ENCODE measurements around the gene DGCR6L. TPM values are rescaled to one million over a fixed set of nuclear protein-coding genes. Genes with fewer than 3 reads are reported as not detected.
"Not testable (repeated sequence)": the region's sequence is repeated elsewhere in the genome, so short reads cannot be mapped to it uniquely, and the experiment has no call there.

Gene DGCR6L
- total and polyA plus RNA-seq, 3 experiments from 2014 or later: 46.8 to 150 (median 48.4) TPM

DNA sequence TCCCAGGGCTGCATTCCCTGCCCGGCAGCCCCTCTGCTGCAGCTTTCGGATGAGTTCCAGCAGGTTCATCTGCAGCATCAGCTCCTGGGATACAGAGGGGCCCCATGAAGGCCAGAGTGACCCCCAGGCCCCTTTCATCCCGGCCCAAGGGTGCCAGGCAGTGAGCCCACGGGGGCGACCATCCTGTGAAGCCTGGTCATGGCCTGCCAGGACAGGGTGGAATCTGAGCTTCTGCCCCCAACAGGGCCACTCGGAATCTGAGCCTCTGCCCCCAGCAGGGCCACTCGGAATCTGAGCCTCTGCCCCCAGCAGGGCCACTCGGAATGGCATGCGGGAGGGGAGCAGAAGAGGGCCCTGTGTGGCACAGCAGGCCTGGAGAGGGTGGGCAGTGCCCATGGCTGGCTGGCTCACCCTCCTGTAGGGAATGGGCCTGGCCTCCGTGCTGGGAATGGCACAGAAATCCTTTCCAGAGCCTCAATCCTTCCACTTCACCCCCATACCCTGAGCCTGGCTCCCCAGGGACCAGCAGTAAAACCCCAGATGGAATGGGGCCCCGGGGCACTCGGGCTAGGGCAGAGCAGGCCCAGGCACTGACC, 5.0 kb downstream of the DGCR6L start:
- CTCF ChIA-PET; H3K27ac Mint-ChIP-seq; H3K27ac ChIP-seq (ENCODE audit: low read depth, low read length); POLR2A ChIA-PET; H3K9me3 ChIP-seq (ENCODE audit: low read length); H3K27me3 ChIP-seq (ENCODE audit: insufficient read depth, low read length, poor library complexity, severe bottlenecking); H3K4me3 ChIP-seq (ENCODE audit: low read length); H3K36me3 ChIP-seq (ENCODE audit: insufficient read depth, low read length); H3K4me3 Mint-ChIP-seq; H3K9me3 Mint-ChIP-seq; H3K27me3 Mint-ChIP-seq: not testable (repeated sequence)
- peak in 1 of 5 donors; percentile 41 for DNase-seq
- Mint-ChIP-seq H3K36me3 (peaks cover 0 to 13% (median 0%) of the 10 kb centered on the region in 3 donors), H3K4me1 (peaks cover 21 to 34% (median 25%) of the 10 kb centered on the region in 3 donors)
- peaks cover 24% of the 10 kb centered on the region for H3K4me1 ChIP-seq (ENCODE audit: insufficient read depth, low read length)

DNA sequence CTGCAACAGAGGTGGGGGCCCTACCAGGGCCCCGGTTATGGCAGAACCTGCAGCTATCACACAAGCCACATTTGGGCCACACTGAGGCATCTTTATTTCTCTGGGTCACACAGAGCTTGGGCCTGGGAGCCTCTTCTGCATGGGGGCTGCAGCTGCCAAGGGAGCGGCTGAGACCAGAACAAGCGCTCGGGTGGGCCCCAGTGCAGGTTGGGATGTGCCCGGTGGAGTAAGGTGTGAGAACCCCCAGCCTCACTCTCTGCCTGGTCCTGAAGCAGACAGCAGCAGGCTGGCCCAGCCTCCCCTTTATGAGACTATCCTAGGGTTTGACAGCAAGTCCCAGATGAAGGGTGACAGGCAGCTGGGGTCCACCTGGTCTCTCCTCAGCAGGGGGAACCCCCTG, 5.7 kb downstream of the DGCR6L start:
- H3K9me3 Mint-ChIP-seq; H3K27me3 ChIP-seq (ENCODE audit: insufficient read depth, low read length, poor library complexity, severe bottlenecking); H3K27ac Mint-ChIP-seq; DNase-seq; H3K9me3 ChIP-seq (ENCODE audit: low read length); H3K36me3 ChIP-seq (ENCODE audit: insufficient read depth, low read length); H3K36me3 Mint-ChIP-seq; POLR2A ChIA-PET; H3K4me3 ChIP-seq (ENCODE audit: low read length); CTCF ChIA-PET; H3K27me3 Mint-ChIP-seq; H3K27ac ChIP-seq (ENCODE audit: low read depth, low read length); H3K4me3 Mint-ChIP-seq: not testable (repeated sequence)
- peaks cover 18 to 30% (median 21%) of the 10 kb centered on the region in 3 donors for H3K4me1 Mint-ChIP-seq
- peaks cover 22% of the 10 kb centered on the region for H3K4me1 ChIP-seq (ENCODE audit: insufficient read depth, low read length)

DNA sequence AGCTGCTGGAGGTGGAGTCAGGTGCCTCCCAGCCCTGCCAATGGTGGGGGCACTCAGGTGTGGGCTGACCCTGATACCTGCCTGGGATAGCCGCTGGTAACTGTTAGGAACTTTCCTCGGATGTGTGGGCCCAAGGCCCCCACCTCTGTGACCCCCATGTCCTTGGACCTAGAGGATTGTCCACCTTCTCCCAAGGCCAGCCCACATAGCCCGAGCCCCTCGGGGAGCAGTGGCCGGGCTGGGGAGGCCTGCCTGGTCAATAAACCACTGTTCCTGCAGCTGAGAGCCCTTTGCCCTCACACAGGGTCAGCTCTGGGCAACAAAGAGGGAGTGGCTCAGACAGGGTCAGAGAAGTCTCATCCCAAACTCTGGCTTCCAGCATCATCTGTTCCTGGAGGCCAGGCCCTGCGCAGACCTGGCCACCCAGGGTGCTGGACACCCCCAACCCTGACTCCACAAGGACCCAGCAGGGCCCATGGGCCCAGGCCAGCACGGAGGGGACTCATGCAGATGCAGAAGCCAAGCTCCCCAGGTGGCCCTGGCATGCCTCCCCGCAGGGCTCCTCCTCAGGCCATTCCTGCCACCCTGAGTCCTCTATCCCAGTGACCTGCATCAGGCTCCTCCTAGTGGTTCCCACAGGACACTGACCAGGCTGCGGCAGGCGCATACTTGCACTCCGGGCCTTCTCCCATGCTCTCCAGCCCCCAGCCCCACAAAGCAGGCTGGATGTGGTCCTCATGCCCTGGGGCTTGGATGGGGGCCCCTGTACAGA, 6.4 kb downstream of the DGCR6L start:
- H3K27me3 Mint-ChIP-seq; H3K4me3 ChIP-seq (ENCODE audit: low read length); H3K27ac Mint-ChIP-seq; CTCF ChIA-PET; H3K9me3 ChIP-seq (ENCODE audit: low read length); POLR2A ChIA-PET; H3K4me3 Mint-ChIP-seq; H3K36me3 Mint-ChIP-seq; H3K27ac ChIP-seq (ENCODE audit: low read depth, low read length); H3K36me3 ChIP-seq (ENCODE audit: insufficient read depth, low read length); H3K9me3 Mint-ChIP-seq; H3K27me3 ChIP-seq (ENCODE audit: insufficient read depth, low read length, poor library complexity, severe bottlenecking): not testable (repeated sequence)
- H3K4me1 Mint-ChIP-seq: peaks cover 15 to 24% (median 16%) of the 10 kb centered on the region in 3 donors
- peak in 1 of 5 donors; percentile 15 for DNase-seq
- H3K4me1 ChIP-seq (ENCODE audit: insufficient read depth, low read length): peaks cover 15% of the 10 kb centered on the region

DNA sequence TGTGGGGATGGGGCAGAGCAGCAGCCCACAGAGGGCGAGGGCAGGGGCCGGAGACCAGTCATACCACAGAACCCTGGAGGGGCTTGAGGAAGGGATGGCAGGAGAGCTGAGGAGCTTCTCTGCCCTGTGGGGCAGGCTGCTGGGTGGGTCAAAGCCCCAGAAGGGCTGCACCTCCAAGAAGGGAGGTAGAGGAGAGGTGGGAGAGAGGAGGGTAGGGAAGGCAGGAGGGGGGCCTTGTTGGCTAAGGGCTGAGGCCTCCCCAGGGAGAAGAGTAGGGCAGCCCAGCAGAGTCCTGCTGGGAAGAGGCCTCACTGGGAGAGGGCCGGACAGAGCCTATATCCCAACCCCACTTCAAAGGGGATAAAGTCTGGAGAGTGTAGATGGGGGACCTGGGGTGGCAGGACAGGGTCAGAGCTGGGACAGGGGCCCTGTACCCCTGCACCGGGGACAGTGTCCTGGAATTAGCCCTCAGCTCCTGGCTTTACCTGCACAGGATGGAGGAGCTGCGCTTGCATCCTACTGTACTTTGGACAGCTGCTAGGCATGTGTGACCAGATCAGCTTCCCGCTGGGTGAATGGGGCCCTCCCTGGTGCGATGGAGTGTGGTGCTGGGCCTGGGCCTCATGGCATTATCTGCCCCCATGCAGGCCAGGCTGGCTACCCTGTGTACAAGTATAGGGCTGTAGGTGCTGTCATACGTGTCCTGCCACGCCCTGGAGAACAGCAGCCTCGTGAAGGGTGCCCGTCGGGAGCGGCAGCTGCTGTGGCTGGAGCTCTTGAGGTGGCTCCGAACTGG, 7.3 kb downstream of the DGCR6L start:
- Mint-ChIP-seq H3K27ac (peak overlapping the region in 1 of 8 donors; percentile 64), H3K4me1 (peaks cover 6 to 17% (median 7%) of the 10 kb centered on the region in 3 donors)
- DNase-seq: peak in 1 of 5 donors; percentile 29

DNA sequence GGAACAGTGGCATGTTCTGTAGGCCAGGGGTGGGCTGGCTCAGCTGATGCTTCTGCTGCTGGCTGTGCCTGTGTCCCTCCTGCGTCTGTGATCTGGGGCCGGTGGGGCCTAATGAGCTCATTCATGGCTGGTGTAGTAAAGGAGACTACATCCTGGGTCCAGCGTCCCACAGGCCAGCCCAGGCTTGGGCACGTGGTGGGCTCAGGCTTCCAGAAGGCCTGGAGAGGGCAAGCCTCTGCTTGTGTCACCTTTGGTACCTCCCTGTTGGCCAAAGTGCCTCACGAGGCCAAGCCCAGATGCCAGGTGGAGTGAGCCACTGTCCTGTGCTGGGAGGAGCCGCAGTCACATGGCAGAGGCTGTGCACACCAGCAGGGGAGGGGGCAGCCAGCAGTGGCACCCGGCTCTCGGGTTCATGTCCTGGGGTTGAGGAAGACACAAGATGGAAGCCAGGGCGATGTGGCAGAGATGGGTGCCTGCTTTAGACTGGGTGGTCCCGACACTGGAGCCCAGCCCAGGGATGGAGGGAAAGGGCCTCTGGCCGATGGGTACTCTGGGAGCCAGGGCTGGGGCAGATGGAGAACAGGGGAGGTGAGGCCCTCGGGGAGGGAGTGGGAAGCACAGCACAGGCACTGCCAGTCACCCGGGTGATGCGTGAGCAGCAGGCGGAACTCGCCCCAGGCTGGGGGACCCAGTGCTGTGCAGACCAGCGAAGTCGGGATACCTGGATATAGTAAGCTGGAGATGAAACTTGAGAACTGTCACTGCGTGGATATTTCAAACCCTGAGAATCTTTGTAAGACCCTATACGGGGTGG, 8.4 kb downstream of the DGCR6L start:
- H3K27ac ChIP-seq (ENCODE audit: low read depth, low read length); H3K36me3 Mint-ChIP-seq; H3K9me3 Mint-ChIP-seq; H3K4me3 Mint-ChIP-seq; H3K27ac Mint-ChIP-seq; H3K27me3 ChIP-seq (ENCODE audit: insufficient read depth, low read length, poor library complexity, severe bottlenecking); H3K27me3 Mint-ChIP-seq; H3K4me1 ChIP-seq (ENCODE audit: insufficient read depth, low read length); CTCF ChIA-PET; POLR2A ChIA-PET; H3K4me3 ChIP-seq (ENCODE audit: low read length); H3K9me3 ChIP-seq (ENCODE audit: low read length); H3K36me3 ChIP-seq (ENCODE audit: insufficient read depth, low read length); H3K4me1 Mint-ChIP-seq: not testable (repeated sequence)
- DNase-seq: peak in 1 of 5 donors; percentile 35

More for the DNA sequence above, 7.3 kb downstream of the DGCR6L start:
- Histone ChIP-seq H3K9me3 (ENCODE audit: low read length) (no peaks in the 10 kb centered on the region), H3K4me1 (ENCODE audit: insufficient read depth, low read length) (peaks cover 6% of the 10 kb centered on the region), H3K27me3 (ENCODE audit: insufficient read depth, low read length, poor library complexity, severe bottlenecking) (no peaks in the 10 kb centered on the region), H3K4me3 (ENCODE audit: low read length) (no peak overlapping the region), H3K36me3 (ENCODE audit: insufficient read depth, low read length) (no peaks in the 10 kb centered on the region), H3K27ac (ENCODE audit: low read depth, low read length) (no peak overlapping the region)
- Mint-ChIP-seq H3K27me3 (no peaks in the 10 kb centered on the region), H3K36me3 (peaks cover 0 to 8% (median 0%) of the 10 kb centered on the region in 3 donors), H3K4me3 (no peak overlapping the region), H3K9me3 (no peaks in the 10 kb centered on the region)
- ChIA-PET POLR2A (no interaction called here), CTCF (no interaction called here)

DNA sequence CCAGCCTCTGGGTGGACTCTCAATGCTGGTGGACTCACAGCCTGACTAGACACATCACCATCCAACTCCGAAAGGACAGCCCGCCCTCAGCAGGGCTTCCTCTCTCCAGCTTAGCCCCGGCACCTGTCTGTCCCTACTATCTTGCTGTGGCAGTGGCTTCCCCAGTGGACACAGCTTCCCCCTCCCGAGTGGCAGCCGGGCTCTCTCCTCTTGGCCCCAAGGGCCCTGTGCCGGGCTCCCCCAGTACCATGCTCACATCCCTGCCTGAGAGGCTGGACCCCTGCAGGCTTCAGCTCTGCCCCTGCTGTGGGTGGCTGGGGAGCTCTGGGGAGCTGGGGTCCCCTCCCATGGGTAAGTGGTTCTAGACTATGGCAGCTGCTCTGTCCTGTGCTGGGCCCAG, 9.1 kb downstream of the DGCR6L start:
- H3K4me3 Mint-ChIP-seq; H3K4me1 Mint-ChIP-seq; H3K4me1 ChIP-seq (ENCODE audit: insufficient read depth, low read length); H3K36me3 Mint-ChIP-seq; H3K27ac ChIP-seq (ENCODE audit: low read depth, low read length); H3K9me3 ChIP-seq (ENCODE audit: low read length); H3K4me3 ChIP-seq (ENCODE audit: low read length); POLR2A ChIA-PET; CTCF ChIA-PET; H3K27ac Mint-ChIP-seq; H3K9me3 Mint-ChIP-seq; H3K36me3 ChIP-seq (ENCODE audit: insufficient read depth, low read length); H3K27me3 Mint-ChIP-seq; H3K27me3 ChIP-seq (ENCODE audit: insufficient read depth, low read length, poor library complexity, severe bottlenecking): not testable (repeated sequence)
- peak in 1 of 5 donors; percentile 34 for DNase-seq

DNA sequence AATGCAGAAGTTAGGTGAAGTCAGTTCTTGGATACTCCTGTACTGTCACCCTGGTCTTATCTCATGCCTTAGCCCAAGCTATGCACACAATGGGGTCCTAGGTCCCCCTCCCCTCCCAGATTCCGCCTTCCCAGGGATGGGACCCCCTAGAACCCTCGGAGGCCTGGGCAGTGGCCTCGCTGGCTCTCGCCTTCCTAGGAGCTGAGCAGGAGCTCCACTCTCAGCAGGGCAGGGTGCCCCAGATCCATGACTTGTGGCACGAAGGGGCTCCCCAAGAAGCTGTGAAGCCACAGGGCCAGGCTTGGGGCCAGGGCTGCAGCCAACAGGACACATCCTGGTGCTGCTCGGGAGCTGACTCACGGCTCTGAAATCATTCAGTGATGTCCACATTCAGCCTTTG, 9.7 kb downstream of the DGCR6L start:
- H3K4me1 Mint-ChIP-seq; H3K9me3 ChIP-seq (ENCODE audit: low read length); H3K4me3 ChIP-seq (ENCODE audit: low read length); POLR2A ChIA-PET; H3K9me3 Mint-ChIP-seq; H3K4me1 ChIP-seq (ENCODE audit: insufficient read depth, low read length); CTCF ChIA-PET; H3K27ac Mint-ChIP-seq; H3K36me3 Mint-ChIP-seq; H3K4me3 Mint-ChIP-seq; H3K27me3 Mint-ChIP-seq; H3K36me3 ChIP-seq (ENCODE audit: insufficient read depth, low read length); H3K27ac ChIP-seq (ENCODE audit: low read depth, low read length); H3K27me3 ChIP-seq (ENCODE audit: insufficient read depth, low read length, poor library complexity, severe bottlenecking): not testable (repeated sequence)
- DNase-seq: peak in 1 of 5 donors; percentile 20
